Left forelimb (tissue), 1 donor: ENCODE results near the gene SPRED3.
"Not testable (repeated sequence)": the region's sequence is repeated elsewhere in the genome, so short reads cannot be mapped to it uniquely, and the experiment has no call there.

Experiments
- DNase-seq: peaks from one replicate; pipeline ENCODE4 v3.0.0-alpha.2; 2018; ENCODE audit warnings: low spot score

SPRED3 gene, protein sequence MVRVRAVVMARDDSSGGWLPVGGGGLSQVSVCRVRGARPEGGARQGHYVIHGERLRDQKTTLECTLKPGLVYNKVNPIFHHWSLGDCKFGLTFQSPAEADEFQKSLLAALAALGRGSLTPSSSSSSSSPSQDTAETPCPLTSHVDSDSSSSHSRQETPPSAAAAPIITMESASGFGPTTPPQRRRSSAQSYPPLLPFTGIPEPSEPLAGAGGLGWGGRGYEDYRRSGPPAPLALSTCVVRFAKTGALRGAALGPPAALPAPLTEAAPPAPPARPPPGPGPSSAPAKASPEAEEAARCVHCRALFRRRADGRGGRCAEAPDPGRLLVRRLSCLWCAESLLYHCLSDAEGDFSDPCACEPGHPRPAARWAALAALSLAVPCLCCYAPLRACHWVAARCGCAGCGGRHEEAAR

DNA sequence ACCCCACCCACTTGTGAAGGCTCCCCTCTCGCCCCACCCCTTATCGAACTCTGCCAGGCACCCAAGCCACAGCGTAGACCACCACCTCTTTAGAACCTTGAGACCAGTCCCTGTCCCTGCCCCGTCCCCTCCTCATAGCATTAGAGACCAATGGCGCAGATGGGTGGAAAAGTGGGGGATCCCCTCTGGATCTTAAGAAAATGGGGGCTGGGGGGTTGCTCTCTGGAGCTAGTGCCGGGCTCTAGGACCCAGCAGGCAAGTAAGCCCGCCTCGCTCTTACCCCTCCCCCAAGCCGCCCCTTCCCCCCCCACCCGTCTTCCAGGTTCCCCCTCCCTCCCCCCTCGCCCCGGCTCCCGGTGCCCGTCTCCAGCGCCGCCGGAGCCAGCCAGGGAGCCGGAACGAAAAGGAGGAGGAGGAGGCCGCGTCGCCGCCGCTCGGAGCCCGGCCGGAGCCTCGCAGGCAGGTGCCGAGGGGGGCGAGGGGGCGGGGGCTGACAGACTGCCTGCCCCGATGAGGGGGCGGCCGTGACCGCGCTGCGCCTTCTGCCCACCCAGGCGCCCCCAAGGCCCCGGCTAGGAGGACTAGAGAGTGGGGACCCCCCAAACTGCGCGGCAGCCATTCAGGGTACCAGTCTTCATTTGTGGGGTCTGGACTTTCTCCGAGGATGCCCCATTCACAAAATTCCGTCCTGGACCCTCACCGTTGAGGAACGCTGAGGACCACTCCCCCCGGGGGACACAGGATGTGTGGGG is at the start of gene SPRED3:
TSS of gene SPRED3 (plus strand) at position 349 of the 752 bp plus-strand sequence. CDS start 1,606 bp downstream, outside the sequence.
- DNase-seq = no peak

DNA sequence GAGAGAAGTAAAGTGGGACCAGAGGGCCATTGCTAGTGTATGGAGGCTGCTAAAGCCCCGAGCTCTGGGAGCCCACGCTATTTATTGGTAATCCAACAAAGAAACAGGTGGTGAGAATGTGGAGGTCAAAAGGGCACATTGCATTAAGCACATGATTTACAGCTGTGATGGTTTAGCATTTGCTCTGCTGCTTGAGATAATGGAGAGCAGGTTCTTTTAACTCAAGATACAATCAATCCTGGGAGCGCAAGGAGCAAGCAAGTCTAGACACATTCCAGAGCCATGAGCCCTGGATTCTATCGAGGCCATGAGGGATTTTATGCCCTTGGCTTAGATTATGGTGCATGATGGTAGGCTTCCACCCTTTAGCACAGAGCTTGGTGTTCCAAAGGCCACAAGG is 49.5 kb upstream of the SPRED3 start:
- DNase-seq = not testable (repeated sequence)

DNA sequence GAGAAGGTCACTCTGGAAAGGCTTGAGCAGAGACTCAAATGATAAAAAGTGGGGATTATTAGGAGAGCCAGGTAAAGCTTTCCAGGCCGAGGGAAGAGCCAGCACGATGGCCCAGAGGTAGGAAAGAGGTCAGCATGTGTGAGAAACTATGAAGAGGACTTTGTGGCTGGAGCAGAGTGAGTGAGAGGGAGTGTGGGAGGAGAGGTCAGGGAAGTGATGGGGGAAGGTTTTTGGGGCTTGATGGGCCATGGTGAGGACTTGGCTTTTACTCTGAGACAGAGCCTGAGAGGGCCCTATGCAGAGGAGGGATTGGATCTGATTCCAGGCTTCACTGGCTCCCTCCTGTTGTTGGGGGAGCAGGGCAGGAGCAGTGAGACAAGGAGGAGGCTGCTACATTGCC is 47.6 kb upstream of the SPRED3 start:
- no peak for DNase-seq

DNA sequence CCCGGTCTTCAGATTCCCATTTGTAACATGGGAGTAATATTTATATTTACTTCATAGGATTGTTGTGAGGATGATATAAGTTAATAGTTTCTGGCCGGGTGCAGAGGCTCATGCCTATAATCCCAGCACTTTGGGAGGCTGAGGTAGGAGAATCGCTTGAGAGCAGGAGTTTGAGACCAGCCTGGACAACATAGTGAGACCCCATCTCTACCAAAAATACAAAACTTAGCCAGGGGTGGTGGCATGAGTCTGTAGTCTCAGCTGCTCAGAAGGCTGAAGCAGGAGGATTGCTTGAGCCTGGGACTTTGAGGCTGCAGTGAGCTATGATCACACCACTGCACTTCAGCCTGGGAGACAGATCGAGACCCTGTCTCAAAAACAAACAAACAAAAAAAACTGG is 41.7 kb upstream of the SPRED3 start:
- no peak for DNase-seq

DNA sequence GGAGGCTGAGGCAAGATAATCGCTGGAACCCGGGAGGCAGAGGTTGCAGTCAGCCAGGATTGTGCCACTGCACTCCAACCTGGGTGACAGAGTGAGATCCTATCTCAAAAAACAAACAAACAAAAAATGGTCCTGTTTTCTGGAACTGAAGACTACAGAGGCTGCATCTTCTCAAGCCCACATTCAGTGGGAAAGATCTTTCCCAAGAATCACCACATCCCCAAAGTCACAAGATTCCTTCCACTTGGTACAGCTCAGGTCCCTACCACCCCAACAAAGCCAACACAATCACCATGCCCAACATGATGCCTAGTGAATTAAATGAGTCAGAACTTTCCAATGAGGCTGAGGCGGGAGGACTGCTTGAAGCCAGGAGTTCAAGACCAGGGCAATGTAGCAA is 37.6 kb upstream of the SPRED3 start:
- no peak for DNase-seq

DNA sequence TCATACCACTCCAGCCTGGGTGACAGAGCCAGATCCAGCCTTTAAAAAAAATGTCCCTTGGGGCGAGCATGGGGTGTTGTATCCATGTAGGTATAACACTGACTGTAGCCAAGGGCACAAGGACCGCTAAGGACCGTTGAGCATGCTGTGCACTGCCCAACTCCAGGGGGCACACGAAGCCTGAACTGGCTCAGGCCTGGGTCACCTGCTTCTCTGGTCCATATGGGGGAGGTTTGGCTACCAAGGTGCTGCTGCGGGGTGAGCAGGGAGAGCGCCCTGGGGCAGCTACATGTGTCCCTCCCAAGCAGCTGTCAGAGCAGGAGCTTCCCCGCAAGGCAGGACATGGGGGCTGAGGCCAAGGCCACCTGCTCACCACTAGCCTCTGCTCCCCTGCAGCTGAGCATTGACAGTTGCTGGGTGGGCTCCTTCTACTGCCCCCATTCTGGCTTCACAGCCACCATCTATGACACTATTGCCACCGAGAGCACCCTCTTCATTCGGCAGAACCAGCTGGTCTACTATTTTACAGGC is 36.6 kb upstream of the SPRED3 start:
- no peak for DNase-seq

DNA sequence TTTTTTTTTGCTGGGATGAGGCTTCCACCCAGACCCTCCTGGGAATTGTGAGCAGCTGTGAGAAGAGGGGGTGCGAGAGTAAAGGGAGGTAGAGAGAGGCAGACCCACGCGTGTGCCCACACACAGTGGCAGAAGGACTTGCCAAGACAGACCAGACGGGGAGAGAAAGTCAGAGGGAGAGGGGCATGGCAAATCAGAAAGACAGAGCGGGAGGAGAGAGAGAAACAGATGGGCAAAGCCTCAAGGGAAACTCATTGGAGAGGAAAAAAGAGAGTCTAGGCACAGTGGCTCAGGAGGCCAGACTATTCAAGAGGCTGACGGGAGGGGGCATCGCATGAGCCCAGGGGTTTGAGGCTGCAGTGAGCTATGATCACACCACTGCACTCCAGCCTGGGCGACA is 35.9 kb upstream of the SPRED3 start:
- no peak for DNase-seq

DNA sequence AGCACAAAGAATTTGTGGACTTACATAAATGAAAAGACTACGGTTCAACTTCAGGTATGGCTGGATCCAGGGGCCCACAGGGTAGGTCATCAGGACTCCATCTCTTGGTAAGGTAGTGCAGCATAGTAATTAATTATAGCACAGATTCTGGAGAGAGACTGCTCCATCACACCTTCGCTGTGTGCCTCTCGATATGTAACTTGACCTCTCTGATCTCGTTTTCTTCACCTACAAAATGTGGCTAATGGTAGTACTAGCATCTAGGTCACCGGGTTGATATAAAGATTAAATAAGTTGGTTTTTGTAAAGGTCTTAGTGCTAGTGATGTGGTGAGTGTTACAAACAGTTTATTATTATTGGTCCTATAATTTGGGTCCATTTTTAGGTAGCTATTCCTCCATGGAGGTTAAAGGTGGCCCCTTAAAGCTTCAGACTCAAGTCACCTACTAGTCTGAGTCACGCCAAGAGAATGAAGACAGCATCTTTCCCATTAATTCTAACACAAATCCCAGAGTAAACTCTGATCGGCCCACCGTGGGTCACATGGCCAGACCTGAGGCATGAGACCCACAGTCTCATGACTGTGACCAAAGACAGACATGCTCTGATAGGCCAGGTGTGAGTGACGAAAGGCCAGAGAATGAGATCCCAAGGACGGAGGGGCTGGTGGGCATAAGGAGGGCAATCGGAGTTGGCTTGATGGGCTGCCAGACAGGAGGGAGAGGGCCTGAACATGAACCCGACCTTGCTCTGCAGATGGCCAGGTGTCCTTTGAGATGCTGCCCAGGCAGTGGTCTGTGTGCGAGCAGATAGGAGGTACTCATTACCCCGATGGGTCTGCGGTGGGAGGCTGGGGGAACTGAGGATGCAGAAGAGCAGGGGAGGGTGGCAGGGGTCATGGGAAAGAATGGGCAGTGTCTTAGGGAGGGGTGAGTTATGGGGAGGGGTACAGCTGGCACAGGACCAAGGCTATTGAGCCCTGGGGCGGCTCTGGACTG is 32.5 kb upstream of the SPRED3 start:
- no peak for DNase-seq

DNA sequence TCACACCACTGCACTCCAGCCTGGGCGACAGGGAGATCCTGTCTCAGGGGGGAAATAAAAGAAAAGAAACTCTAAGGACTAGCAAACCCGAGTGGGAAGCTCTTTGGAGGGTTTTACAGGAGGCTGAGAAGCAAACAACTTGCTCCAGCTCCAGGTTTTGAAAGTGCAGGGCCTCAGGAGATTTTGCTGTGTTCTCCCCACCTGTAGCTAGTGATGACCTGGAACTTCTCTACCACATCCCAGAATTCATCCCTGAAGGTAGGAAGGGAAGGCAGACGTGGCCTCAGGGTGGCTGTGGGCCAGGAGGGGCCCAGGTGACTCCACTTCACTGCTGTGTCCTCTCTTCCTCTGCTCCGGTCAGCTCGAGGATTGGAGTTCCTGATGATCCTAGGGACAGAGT is 30.4 kb upstream of the SPRED3 start:
- DNase-seq = no peak

DNA sequence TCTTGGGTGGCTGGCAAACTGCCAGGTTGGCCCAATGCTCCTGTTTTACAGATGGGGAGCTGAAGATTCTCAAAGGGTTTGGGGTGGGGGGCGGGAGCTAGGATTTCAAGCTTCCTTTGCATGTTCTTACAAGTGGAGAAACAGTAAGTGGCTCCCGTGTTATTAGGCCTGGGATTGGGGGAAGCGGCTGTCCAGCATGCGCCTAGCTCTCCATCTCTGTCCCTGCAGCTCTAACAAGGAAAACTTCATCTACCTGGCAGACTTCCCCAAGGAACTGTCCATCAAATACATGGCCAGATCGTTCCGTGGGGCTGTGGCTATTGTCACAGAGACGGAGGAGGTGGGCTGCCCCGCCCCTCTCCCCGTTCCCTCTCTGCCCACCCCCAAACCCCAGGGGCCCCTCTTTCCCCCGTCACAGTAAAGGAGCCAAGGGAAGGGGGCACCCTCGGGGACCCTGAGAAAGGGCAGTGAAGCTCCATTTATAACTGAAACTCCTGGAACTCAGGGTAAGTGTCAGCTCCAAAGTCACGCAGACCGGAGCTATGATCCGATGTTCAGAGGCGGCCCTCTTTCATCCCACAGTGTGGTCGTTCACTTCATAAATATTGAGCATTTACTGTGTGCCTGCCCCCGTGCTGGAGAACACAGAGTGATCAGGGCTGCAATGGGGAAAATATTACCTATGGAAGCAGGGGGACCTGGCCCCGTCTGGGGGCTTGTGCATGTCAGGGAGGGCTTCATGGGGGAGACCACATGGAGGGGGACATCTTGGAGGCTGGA is 29.1 kb upstream of the SPRED3 start:
- DNase-seq = no peak

DNA sequence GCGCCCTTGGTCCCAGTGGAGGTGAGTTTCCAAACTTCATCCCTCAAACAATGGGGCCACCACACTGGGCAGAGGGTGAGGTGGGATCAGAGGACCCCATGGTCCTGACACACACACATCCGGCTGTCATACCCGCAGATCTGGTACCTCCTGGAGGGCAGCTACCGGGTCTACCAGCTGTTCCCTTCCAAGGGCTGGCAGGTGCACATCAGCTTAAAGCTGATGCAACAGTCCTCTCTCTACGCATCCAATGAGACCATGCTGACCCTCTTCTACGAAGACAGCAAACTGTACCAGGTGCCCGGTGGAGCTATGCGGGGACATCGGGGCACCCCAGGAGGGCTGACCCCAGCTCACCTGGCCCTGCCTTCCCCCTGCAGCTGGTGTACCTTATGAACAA is 28.1 kb upstream of the SPRED3 start:
- DNase-seq = no peak

DNA sequence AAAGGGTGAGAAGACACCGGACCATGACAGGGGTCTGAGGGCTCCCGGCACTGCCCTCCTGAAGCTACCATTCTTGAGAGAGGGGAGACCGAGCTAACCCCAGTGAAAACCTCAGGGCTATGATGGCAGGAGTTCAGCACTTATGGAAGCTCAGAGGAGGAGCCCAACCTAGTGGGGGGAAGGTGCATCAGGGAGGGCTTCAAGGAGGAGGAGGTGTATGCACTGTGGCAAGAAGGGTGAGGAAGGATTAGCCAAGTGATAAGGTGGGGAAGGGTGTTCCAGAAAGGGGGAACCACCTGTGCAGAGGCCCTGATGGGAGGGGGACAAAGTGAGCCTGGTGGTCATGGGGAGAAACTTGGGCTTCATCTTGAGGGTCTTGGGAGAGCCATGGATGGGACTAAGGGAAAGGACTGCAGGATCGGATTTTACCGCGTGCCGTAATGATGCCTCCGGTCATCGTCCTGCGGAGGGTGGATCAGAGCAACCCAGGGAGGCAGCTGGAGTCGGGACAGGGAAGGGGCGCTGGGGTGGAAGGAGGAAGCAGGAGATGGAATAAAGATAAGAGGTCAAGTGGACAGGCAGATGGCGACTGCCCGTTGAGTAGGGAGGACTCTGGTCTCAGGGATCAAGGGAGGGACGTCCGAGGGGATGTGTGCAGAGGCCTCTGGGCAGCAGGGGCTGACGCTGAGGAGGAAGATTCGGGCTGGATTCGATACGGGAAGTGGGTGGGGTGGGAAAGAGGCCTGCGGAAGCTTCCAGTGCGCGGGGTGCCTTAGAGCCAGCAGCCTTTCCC is 27.5 kb upstream of the SPRED3 start:
- DNase-seq = no peak

DNA sequence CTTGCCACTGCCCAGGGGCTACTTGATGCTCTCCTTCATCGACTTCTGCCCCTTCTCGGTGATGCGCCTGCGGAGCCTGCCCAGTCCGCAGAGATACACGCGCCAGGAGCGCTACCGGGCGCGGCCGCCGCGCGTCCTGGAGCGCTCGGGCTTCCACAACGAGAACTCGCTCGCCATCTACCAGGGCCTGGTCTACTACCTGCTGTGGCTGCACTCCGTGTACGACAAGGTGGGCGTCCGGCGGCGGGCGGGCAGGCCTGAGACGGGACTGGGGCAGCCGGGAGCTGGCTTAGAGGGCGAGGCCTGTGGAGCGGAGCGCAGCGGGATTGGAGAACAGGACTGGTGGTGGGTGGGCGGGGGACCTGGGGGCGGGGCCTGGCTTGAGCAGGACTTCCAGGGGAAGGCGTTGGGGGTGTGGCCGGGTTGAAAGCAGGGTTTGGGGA is 26.8 kb upstream of the SPRED3 start:
- DNase-seq = peak; percentile 81

DNA sequence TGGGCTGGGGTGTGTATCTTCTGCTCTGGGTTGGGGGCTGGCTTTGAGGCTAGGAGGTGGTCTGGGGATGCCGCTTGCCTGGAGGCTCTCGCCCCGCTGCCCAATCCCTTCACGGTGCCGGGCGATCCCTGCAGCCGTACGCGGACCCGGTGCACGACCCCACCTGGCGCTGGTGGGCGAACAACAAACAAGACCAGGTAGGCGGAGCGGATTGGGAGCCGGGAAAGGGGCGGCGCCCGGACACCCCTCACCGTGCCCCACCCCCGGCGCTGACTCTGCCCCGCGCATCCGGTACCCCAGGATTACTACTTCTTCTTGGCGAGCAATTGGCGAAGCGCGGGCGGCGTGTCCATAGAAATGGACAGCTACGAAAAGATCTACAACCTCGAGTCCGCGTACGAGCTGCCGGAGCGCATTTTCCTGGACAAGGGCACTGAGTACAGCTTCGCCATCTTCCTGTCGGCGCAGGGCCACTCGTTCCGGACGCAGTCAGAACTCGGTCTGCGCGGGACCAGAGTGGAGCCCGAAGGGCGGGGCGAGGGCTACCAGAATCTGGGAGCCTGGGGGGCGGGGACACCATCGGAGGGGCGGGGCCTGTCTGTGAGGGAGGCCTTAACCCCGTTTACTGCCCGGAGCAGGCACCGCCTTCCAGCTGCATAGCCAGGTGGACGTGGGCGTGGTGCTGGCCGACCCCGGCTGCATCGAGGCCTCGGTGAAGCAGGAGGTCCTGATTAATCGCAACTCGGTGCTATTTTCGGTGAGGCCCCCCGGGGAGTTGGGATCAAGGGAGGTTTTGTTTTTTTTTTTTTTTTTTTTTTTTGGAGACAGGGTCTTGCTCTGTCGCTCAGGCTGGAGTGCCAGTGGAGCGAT is 26.2 kb upstream of the SPRED3 start:
- DNase-seq = no peak

DNA sequence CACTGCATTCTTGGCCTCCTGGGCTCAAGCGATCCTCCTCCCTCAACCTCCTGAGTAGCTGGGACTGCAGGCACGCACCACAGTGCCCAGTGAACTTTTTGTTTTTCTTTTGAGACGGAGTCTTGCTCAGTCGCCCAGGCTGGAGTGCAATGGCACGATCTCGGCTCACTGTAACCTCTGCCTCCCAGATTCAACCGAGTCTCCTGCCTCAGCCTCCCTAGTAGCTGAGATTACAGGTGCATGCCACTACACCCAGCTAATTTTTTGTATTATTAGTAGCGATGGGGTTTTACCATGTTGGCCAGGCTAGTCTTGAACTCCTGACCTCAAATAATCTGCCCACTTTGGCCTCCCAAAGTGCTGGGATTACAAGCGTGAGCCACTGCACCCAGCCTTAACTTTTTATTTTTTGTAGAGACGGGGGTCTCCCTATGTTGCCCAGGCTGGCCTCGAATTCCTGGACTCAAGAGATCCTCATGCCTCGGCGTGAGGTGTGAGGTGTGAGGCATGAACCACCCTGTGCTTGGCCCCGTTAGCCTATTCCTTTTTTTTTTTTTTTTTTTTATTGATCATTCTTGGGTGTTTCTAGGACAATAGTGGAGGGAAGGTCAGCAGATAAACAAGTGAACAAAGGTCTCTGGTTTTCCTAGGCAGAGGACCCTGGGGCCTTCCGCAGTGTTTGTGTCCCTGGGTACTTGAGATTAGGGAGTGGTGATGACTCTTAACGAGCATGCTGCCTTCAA is 25.4 kb upstream of the SPRED3 start:
- DNase-seq = not testable (repeated sequence)

DNA sequence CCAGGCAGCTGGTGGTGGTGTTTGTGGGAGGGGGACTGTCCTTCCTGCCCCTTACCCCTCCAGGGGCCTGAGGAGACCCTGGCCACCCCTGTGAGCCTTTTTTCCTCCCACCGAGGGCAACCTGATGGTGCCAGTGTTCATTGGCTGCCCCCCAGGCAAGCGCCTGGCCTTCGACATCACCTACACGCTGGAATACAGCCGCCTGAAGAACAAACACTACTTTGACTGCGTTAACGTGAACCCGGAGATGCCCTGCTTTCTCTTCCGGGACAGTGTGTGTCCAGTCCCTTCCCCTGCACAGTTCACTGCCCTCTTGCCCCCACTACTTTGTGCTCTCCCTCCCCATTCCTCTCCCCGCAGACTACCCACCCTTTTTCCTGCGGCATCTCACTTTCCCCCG is 21.5 kb upstream of the SPRED3 start:
- DNase-seq = no peak

DNA sequence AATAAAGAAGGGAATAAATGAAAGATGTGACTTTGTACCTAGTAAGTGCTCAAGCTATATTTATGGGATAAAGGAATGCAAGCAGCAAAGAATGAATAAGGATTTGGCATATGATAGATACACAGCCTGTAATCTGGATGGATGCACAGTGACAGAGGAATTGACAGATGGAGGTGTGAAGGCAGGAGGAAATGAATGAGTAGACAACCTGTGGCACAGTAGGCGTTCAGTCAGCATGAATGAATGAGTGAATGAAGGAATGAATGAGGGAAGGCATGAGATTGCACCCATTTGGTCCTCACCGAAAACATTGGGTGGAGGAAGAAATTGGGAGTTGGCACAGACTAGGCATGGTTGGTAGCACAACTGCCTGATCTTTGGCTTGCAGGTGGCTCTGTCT is 18.9 kb upstream of the SPRED3 start:
- no peak for DNase-seq

DNA sequence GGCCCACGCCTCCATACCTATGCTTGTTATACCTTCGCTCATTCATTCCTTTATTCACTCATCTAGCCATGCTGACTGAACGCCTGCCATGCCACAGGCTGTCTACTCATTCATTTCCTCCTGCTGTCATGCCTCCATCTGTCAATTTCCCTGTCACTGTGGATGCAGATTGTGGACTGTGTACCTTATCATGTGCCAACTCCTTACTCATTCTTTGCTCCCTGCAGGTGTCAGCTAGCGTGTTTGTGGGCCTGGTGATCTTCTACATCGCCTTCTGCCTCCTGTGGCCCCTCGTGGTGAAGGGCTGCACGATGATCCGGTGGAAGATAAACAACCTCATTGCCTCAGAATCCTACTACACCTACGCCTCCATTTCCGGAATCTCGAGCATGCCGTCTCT is 18.2 kb upstream of the SPRED3 start:
- DNase-seq = no peak

DNA sequence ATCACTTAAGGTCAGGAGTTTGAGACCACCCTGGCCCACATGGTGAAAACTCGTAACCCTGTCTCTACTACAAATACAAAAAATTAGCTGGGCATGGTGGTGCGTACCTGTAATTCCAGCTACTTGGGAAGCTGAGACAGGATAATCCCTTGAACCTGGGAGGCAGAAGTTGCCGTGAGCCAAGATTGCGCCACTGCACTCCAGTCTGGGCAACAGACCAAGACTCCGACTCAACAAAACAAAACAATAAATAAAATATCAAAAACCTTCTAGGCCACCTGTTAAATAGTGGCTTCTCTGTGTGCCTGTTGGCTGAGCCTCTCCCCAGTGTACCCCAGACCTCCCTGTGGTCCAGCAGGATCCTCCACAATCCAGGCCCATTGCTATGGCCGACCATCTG is 17.4 kb upstream of the SPRED3 start:
- no peak for DNase-seq
